Small intestine (tissue), 7 donors: ENCODE measurements around the gene SCAF1. TPM values are rescaled to one million over a fixed set of nuclear protein-coding genes. Genes with fewer than 3 reads are reported as not detected.

Experiments used
- DNase-seq, 2 donors: peaks; one replicate each; pipeline versions ENCODE4 v3.0.0 to v3.0.0-alpha.2; 2013
- FAIRE-seq: peaks from 2 replicates; lab custom pipeline; 2012; peaks lifted over from hg19 to GRCh38; lab: Jason Lieb, UNC
- H3K27ac ChIP-seq, 3 donors: one replicate each; pipeline ENCODE4 v1.5.1; 2013; ENCODE audit warnings: low read length in 2 of 3, mild to moderate bottlenecking in 2 of 3, control low read depth in 1 of 3, inconsistent platforms in 1 of 3, low read depth in 1 of 3, moderate library complexity in 1 of 3
- H3K27me3 ChIP-seq, 3 donors: one replicate each; pipeline ENCODE4 v1.6.1; 2013; ENCODE audit warnings: low read length in 3 of 3, inconsistent platforms in 1 of 3; ENCODE audit not compliant: control insufficient read depth in 3 of 3, insufficient read depth in 3 of 3
- H3K36me3 ChIP-seq, 3 donors: one replicate each; pipeline ENCODE4 v1.6.1; 2013; ENCODE audit warnings: low read length in 3 of 3, inconsistent platforms in 1 of 3, low read depth in 1 of 3, mild to moderate bottlenecking in 1 of 3, moderate library complexity in 1 of 3; ENCODE audit not compliant: control insufficient read depth in 3 of 3, insufficient read depth in 2 of 3
- H3K4me1 ChIP-seq, 3 donors: one replicate each; pipeline ENCODE4 v1.6.1; 2013; ENCODE audit warnings: low read length in 2 of 3, inconsistent platforms in 1 of 3, low read depth in 1 of 3, mild to moderate bottlenecking in 1 of 3, moderate library complexity in 1 of 3; ENCODE audit not compliant: control insufficient read depth in 3 of 3, insufficient read depth in 2 of 3
- H3K4me3 ChIP-seq, 3 donors: one replicate each; pipeline ENCODE4 v1.5.1; 2013; ENCODE audit warnings: low read length in 3 of 3, control low read depth in 1 of 3, inconsistent platforms in 1 of 3, low read depth in 1 of 3, mild to moderate bottlenecking in 1 of 3, moderate library complexity in 1 of 3
- H3K9me3 ChIP-seq, 2 donors: one replicate each; pipeline ENCODE4 v1.6.1; 2013; ENCODE audit warnings: low read depth in 1 of 2, low read length in 1 of 2; ENCODE audit not compliant: control insufficient read depth in 2 of 2, insufficient read depth in 1 of 2
- WGBS, 3 donors: extraction: QIAGEN DNeasy Blood & Tissue Kit; methylation state at CpG; one replicate each; pipeline ENCODE4 v1.1.7; 2013; 5-methylcytosine and 5-hydroxymethylcytosine counted together
- polyA plus RNA-seq, 4 donors: library from polyadenylated mRNA; stranded (reverse) in 3 of 4; unstranded in 1 of 4; fragments of 200-250 nt in 3 of 4; fragments of 120-200 nt in 1 of 4; gene quantifications; one replicate each; pipeline versions ENCODE4 v1.2.1 to v1.2.3, GENCODE V29; 2013
- donor health status: healthy with polysubstance abuse.
- donor health status: control.
- donor health status: control.
- donor health status: Bipolar disorder and iron deficiency.
- donor health status: healthy.

SCAF1 gene
- polyA plus RNA-seq, 4 donors = 10.5 to 36.2 (median 19.8) TPM

GRCh38 chr19:49596407-49596806 is 45.6 kb upstream of the SCAF1 start:
- H3K4me1 ChIP-seq = peaks cover 0 to 17% (median 8%) of the 10 kb centered on the region in 3 donors
- H3K27ac ChIP-seq = no peak overlapping the region
- H3K27me3 ChIP-seq = no peaks in the 10 kb centered on the region
- no peak overlapping the region for H3K4me3 ChIP-seq
- peaks cover 5 to 72% (median 23%) of the 10 kb centered on the region in 3 donors for H3K36me3 ChIP-seq
- FAIRE-seq = no peak
- WGBS, 3 donors = 90 to 96% (median 94%) methylated on average over 8 to 15 of the region's 15 CpGs
- DNase-seq = no peak
- no peaks in the 10 kb centered on the region for H3K9me3 ChIP-seq

GRCh38 chr19:49596954-49597702 is 44.9 kb upstream of the SCAF1 start:
- Histone ChIP-seq H3K9me3 (no peaks in the 10 kb centered on the region), H3K4me1 (peaks cover 0 to 17% (median 8%) of the 10 kb centered on the region in 3 donors), H3K4me3 (no peak overlapping the region), H3K36me3 (peaks cover 8 to 78% (median 30%) of the 10 kb centered on the region in 3 donors), H3K27ac (no peak overlapping the region), H3K27me3 (no peaks in the 10 kb centered on the region)
- FAIRE-seq (no peak), DNase-seq (no peak)
- 96 to 98% (median 97%) methylated on average over 47 to 65 of the region's 65 CpGs for WGBS, 3 donors

- H3K36me3 ChIP-seq = peaks cover 8 to 81% (median 33%) of the 10 kb centered on the region in 3 donors
- FAIRE-seq = no peak
- 93 to 96% (median 96%) methylated on average over 29 of the region's 29 CpGs for WGBS, 3 donors
Observed at GRCh38 chr19:49597703-49597974, 44.4 kb upstream of the SCAF1 start.

GRCh38 chr19:49599378-49600295 is 42.4 kb upstream of the SCAF1 start:
- no peaks in the 10 kb centered on the region for H3K27me3 ChIP-seq
- H3K27ac ChIP-seq = no peak overlapping the region
- FAIRE-seq = no peak
- 94 to 98% (median 96%) methylated on average over 23 to 26 of the region's 26 CpGs for WGBS, 3 donors
- no peaks in the 10 kb centered on the region for H3K9me3 ChIP-seq
- peaks cover 10 to 95% (median 30%) of the 10 kb centered on the region in 3 donors for H3K36me3 ChIP-seq
- no peak for DNase-seq
- H3K4me3 ChIP-seq = no peak overlapping the region
- H3K4me1 ChIP-seq = peaks cover 0 to 3% (median 0%) of the 10 kb centered on the region in 3 donors

More at GRCh38 chr19:49597703-49597974, 44.4 kb upstream of the SCAF1 start:
- no peak for DNase-seq
- no peaks in the 10 kb centered on the region for H3K9me3 ChIP-seq
- H3K27ac ChIP-seq = no peak overlapping the region
- peaks cover 0 to 17% (median 5%) of the 10 kb centered on the region in 3 donors for H3K4me1 ChIP-seq
- no peaks in the 10 kb centered on the region for H3K27me3 ChIP-seq
- no peak overlapping the region for H3K4me3 ChIP-seq

GRCh38 chr19:49601482-49602038 is 40.4 kb upstream of the SCAF1 start:
- Histone ChIP-seq H3K27ac (no peak overlapping the region), H3K4me1 (no peaks in the 10 kb centered on the region), H3K4me3 (no peak overlapping the region), H3K36me3 (peaks cover 15 to 94% (median 22%) of the 10 kb centered on the region in 3 donors), H3K9me3 (no peaks in the 10 kb centered on the region), H3K27me3 (no peaks in the 10 kb centered on the region)
- FAIRE-seq (no peak), DNase-seq (no peak)
- WGBS, 3 donors = 96 to 97% (median 96%) methylated on average over 29 to 37 of the region's 38 CpGs

- H3K9me3 ChIP-seq = no peaks in the 10 kb centered on the region
- no peak overlapping the region for H3K4me3 ChIP-seq
- no peak overlapping the region for H3K27ac ChIP-seq
- H3K36me3 ChIP-seq = peaks cover 15 to 93% (median 22%) of the 10 kb centered on the region in 3 donors
- DNase-seq (no peak), FAIRE-seq (no peak)
- 97 to 100% (median 98%) methylated on average over 2 of the region's 2 CpGs for WGBS, 3 donors
- no peaks in the 10 kb centered on the region for H3K27me3 ChIP-seq
- no peaks in the 10 kb centered on the region for H3K4me1 ChIP-seq
Observed at GRCh38 chr19:49602806-49603205, 39.2 kb upstream of the SCAF1 start.

GRCh38 chr19:49605605-49606004 is 36.4 kb upstream of the SCAF1 start:
- 77 to 89% (median 83%) methylated on average over 7 of the region's 7 CpGs for WGBS, 3 donors
- Histone ChIP-seq H3K4me3 (no peak overlapping the region), H3K36me3 (peaks cover 13 to 93% (median 15%) of the 10 kb centered on the region in 3 donors), H3K27ac (no peak overlapping the region), H3K4me1 (no peaks in the 10 kb centered on the region), H3K27me3 (no peaks in the 10 kb centered on the region), H3K9me3 (no peaks in the 10 kb centered on the region)
- no peak for FAIRE-seq
- DNase-seq = no peak

- 94 to 96% (median 96%) methylated on average over 11 to 12 of the region's 12 CpGs for WGBS, 3 donors
- H3K27ac ChIP-seq = no peak overlapping the region
- H3K4me3 ChIP-seq = no peak overlapping the region
- peaks cover 0 to 4% (median 0%) of the 10 kb centered on the region in 3 donors for H3K4me1 ChIP-seq
- FAIRE-seq (no peak), DNase-seq (no peak)
- H3K36me3 ChIP-seq = peaks cover 0 to 88% (median 8%) of the 10 kb centered on the region in 3 donors
- H3K27me3 ChIP-seq = no peaks in the 10 kb centered on the region
- no peaks in the 10 kb centered on the region for H3K9me3 ChIP-seq
Observed at GRCh38 chr19:49609499-49610092, 32.4 kb upstream of the SCAF1 start.
